HEK293T (cell line): ENCODE data around the gene ASTN2.

Experiments used
- CTCF ChIA-PET: fragments of 350-600 bp; formaldehyde crosslinking; extraction: SDS; loops from one replicate; lab custom pipeline; 2021; ENCODE audit warnings: antibody characterized with exemption, inconsistent platforms; lab: Yijun Ruan, JAX
- POLR2A ChIA-PET: fragments of 350-600 bp; formaldehyde crosslinking; extraction: SDS; loops from one replicate; lab custom pipeline; 2020; ENCODE audit warnings: antibody characterized with exemption, inconsistent platforms; lab: Yijun Ruan, JAX
- DNase-seq: peaks from one replicate; pipeline ENCODE4 v3.0.0; 2012; ENCODE audit warnings: mixed read lengths; ENCODE audit errors: extremely low spot score
- ARNT ChIP-seq: fragments of 450-650 bp; IDR thresholded peaks from 2 replicates; pipeline ENCODE4 v1.6.1; 2017; ENCODE audit warnings: mild to moderate bottlenecking
- BHLHE40 ChIP-seq: fragments of 450-650 bp; IDR thresholded peaks from 2 replicates; pipeline ENCODE4 v1.6.1; 2016; ENCODE audit warnings: mild to moderate bottlenecking, moderate library complexity, borderline replicate concordance
- CTBP1 ChIP-seq: fragments of 450-650 bp; IDR thresholded peaks from 2 replicates; pipeline ENCODE4 v1.6.1; 2016; ENCODE audit warnings: borderline replicate concordance
- ELF4 ChIP-seq: fragments of 450-650 bp; IDR thresholded peaks from 2 replicates; pipeline ENCODE4 v1.6.1; 2017; ENCODE audit warnings: antibody characterized with exemption
- FOXA1 ChIP-seq: fragments of 450-650 bp; IDR thresholded peaks from 2 replicates; pipeline ENCODE4 v1.6.1; 2016; ENCODE audit warnings: mild to moderate bottlenecking
- FOXK2 ChIP-seq: fragments of 450-650 bp; IDR thresholded peaks from 2 replicates; pipeline ENCODE4 v1.6.1; 2016; ENCODE audit warnings: mild to moderate bottlenecking
- FOXM1 ChIP-seq: fragments of 450-650 bp; IDR thresholded peaks from 2 replicates; pipeline ENCODE4 v1.6.1; 2017; ENCODE audit warnings: mild to moderate bottlenecking, borderline replicate concordance
- HDGF ChIP-seq: fragments of 450-650 bp; IDR thresholded peaks from 2 replicates; pipeline ENCODE4 v1.6.1; 2017; ENCODE audit warnings: antibody characterized with exemption, borderline replicate concordance
- L3MBTL2 ChIP-seq: fragments of 450-650 bp; conservative IDR thresholded peaks from 2 replicates; pipeline ENCODE4 v1.6.1; 2016; ENCODE audit warnings: mild to moderate bottlenecking
- LEF1 ChIP-seq: fragments of 450-650 bp; IDR thresholded peaks from 2 replicates; pipeline ENCODE4 v1.6.1; 2017; ENCODE audit warnings: mild to moderate bottlenecking, borderline replicate concordance
- NFRKB ChIP-seq: fragments of 450-650 bp; IDR thresholded peaks from 2 replicates; pipeline ENCODE4 v1.6.1; 2016; ENCODE audit warnings: mild to moderate bottlenecking, moderate library complexity
- PKNOX1 ChIP-seq: fragments of 450-650 bp; IDR thresholded peaks from 2 replicates; pipeline ENCODE4 v1.6.1; 2016
- SP1 ChIP-seq: fragments of 450-650 bp; IDR thresholded peaks from 2 replicates; pipeline ENCODE4 v1.6.1; 2017
- SUZ12 ChIP-seq: fragments of 450-650 bp; IDR thresholded peaks from 2 replicates; pipeline ENCODE4 v1.6.1; 2016; ENCODE audit warnings: mild to moderate bottlenecking
- TARDBP ChIP-seq: fragments of 450-650 bp; IDR thresholded peaks from 2 replicates; pipeline ENCODE4 v1.6.1; 2016
- ZNF384 ChIP-seq: fragments of 450-650 bp; IDR thresholded peaks from 2 replicates; pipeline ENCODE4 v1.6.1; 2016

The ASTN2 gene

GRCh38 chr9:117340422-117340821 lies 74.4 kb downstream of the ASTN2 start:
- no peak for TF ChIP-seq SUZ12
- no peak for TF ChIP-seq L3MBTL2
- no peak for TF ChIP-seq ELF4
- no peak for TF ChIP-seq ARNT
- TF ChIP-seq LEF1: no peak
- TF ChIP-seq PKNOX1: no peak
- TF ChIP-seq BHLHE40: no peak
- TF ChIP-seq TARDBP: no peak
- no peak for TF ChIP-seq ZNF384
- TF ChIP-seq FOXA1: no peak
- no peak for TF ChIP-seq NFRKB
- no peak for TF ChIP-seq FOXK2
- TF ChIP-seq FOXM1: no peak
- no peak for TF ChIP-seq HDGF
- TF ChIP-seq CTBP1: no peak
- TF ChIP-seq SP1: no peak
- ChIA-PET POLR2A (no interaction called here), CTCF (no interaction called here)
- DNase-seq: no peak

- POLR2A ChIA-PET: no interaction called here
- no peak for DNase-seq
- no peak for TF ChIP-seq ELF4
- no peak for TF ChIP-seq BHLHE40
- no peak for TF ChIP-seq PKNOX1
- CTCF ChIA-PET: no interaction called here
Measured at GRCh38 chr9:117335837-117336433, 78.9 kb downstream of the ASTN2 start.

GRCh38 chr9:117334101-117334500 lies 80.8 kb downstream of the ASTN2 start:
- no peak for TF ChIP-seq ELF4
- no peak for TF ChIP-seq BHLHE40
- TF ChIP-seq CTBP1: no peak
- no peak for TF ChIP-seq SUZ12
- no peak for TF ChIP-seq SP1
- no peak for TF ChIP-seq LEF1
- TF ChIP-seq FOXA1: no peak
- TF ChIP-seq FOXM1: no peak
- TF ChIP-seq ARNT: no peak
- ChIA-PET POLR2A (no interaction called here), CTCF (no interaction called here)
- DNase-seq: peak; percentile 5

- DNase-seq: no peak
- ChIA-PET CTCF (no interaction called here), POLR2A (no interaction called here)
- TF ChIP-seq PKNOX1 (no peak), SP1 (no peak), TARDBP (no peak), BHLHE40 (no peak), ARNT (no peak), FOXK2 (no peak), FOXA1 (no peak), HDGF (no peak), NFRKB (no peak), FOXM1 (no peak), LEF1 (no peak), L3MBTL2 (no peak), ZNF384 (no peak), ELF4 (no peak), CTBP1 (no peak), SUZ12 (no peak)
Measured at GRCh38 chr9:117325831-117326230, 89.0 kb downstream of the ASTN2 start.

- ChIA-PET CTCF (no interaction called here), POLR2A (no interaction called here)
- no peak for TF ChIP-seq ARNT
- no peak for TF ChIP-seq L3MBTL2
- no peak for TF ChIP-seq NFRKB
- TF ChIP-seq ELF4: no peak
- TF ChIP-seq FOXA1: no peak
- no peak for TF ChIP-seq CTBP1
- TF ChIP-seq TARDBP: no peak
- no peak for TF ChIP-seq SP1
- no peak for TF ChIP-seq SUZ12
- no peak for DNase-seq
Measured at GRCh38 chr9:117325110-117325731, 89.6 kb downstream of the ASTN2 start.

GRCh38 chr9:117323390-117323789 lies 91.5 kb downstream of the ASTN2 start:
- CTCF ChIA-PET: no interaction called here
- DNase-seq: no peak
- TF ChIP-seq FOXK2 (no peak), BHLHE40 (no peak), FOXM1 (no peak), SUZ12 (no peak), CTBP1 (no peak), FOXA1 (no peak), LEF1 (no peak), ELF4 (no peak), PKNOX1 (no peak), NFRKB (no peak), L3MBTL2 (no peak), SP1 (no peak), ZNF384 (no peak)
- POLR2A ChIA-PET: no interaction called here
